ENCODE data around the gene SEMA7A.

The SEMA7A gene

GRCh38 chr15:74449095-74449494, 15.3 kb upstream of the SEMA7A start:
- Histone ChIP-seq H3K9me2 (replicated peaks; ENCODE audit: insufficient read depth, low read length) (no peaks in the 10 kb centered on the region), H3K27ac (ENCODE audit: low read length) (no peak overlapping the region), H4K20me1 (ENCODE audit: insufficient read depth, low read length) (no peaks in the 10 kb centered on the region), H3K36me3 (replicated peaks; ENCODE audit: insufficient read depth, low read length) (no peaks in the 10 kb centered on the region; the same call in 1 of the 2 replicates), H3F3A (ENCODE audit: insufficient read depth, low read length) (peaks cover 8% of the 10 kb centered on the region), H2AFZ (ENCODE audit: low read length) (no peak overlapping the region), H3K9ac (ENCODE audit: low read length) (no peak overlapping the region), H3K27me3 (replicated peaks; ENCODE audit: insufficient read depth, low read length) (no peaks in the 10 kb centered on the region), H3K4me1 (ENCODE audit: low read length) (peaks cover 13% of the 10 kb centered on the region), H3K4me2 (ENCODE audit: low read depth, low read length) (no peak overlapping the region), H3K79me2 (ENCODE audit: low read length) (peaks cover 10% of the 10 kb centered on the region; the same call in 1 of the 2 replicates), H3K4me3 (ENCODE audit: low read length) (no peak overlapping the region), H3K9me3 (replicated peaks; ENCODE audit: insufficient read depth, low read length) (no peaks in the 10 kb centered on the region)
- TF ChIP-seq EZH2phosphoT487 (IDR thresholded peaks at IDR 0.05; ENCODE audit: low read length) (no peak), EZH2 (optimal IDR thresholded peaks at IDR 0.05; ENCODE audit: low read depth, low read length) (no peak)
- TF ChIP-seq, protein P1, sequence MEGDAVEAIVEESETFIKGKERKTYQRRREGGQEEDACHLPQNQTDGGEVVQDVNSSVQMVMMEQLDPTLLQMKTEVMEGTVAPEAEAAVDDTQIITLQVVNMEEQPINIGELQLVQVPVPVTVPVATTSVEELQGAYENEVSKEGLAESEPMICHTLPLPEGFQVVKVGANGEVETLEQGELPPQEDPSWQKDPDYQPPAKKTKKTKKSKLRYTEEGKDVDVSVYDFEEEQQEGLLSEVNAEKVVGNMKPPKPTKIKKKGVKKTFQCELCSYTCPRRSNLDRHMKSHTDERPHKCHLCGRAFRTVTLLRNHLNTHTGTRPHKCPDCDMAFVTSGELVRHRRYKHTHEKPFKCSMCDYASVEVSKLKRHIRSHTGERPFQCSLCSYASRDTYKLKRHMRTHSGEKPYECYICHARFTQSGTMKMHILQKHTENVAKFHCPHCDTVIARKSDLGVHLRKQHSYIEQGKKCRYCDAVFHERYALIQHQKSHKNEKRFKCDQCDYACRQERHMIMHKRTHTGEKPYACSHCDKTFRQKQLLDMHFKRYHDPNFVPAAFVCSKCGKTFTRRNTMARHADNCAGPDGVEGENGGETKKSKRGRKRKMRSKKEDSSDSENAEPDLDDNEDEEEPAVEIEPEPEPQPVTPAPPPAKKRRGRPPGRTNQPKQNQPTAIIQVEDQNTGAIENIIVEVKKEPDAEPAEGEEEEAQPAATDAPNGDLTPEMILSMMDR (IDR thresholded peaks at IDR 0.05; ENCODE audit: low read length), result no peak
- DNase-seq, result no peak

DNA sequence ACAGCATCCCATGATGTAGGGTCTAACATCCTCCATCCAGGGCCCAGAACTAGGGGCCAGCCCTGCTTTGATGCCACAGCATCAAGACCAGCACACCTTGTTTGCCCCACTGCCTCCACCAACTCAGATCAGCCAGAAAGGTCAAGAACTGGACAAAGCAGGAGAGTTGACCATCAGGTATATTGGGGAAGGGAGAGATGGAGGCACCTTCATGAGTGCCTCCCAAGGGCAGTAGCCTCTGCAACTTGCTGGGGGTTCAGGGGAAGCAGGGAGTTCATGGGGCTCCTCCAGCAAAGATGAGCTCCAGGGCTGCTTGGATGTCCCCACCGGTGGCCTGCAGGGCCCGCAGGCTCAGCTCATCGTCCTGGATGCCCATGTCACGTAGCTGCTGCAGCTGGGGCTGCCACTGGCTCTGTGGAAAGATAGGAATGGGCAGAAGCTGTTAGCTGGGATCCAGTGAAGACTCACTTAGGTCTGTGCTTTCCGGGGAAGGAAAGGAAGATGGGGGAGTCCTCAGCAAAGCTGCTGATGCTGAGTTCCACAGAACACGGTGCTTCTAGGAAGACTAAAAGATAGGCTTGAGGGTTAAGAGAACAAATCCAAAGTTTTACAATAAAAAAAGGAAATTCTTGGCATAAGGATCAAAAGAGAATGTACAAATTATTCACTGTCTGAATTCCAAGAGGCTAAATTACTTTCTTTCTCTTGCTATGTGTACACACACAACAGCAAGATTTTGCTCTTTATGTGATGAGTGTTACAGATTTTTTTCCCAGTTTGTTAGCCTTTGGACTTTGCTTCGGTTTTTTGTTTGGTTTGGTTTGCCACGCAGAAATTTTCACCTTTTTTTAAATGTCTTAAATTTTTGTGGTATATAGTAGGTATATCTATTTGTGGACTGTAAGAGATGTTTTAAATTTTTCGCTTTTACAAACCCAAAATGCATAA, 12.3 kb upstream of the SEMA7A start:
- Histone ChIP-seq H3K9ac (ENCODE audit: low read length) (no peak overlapping the region), H3K4me3 (ENCODE audit: low read length) (no peak overlapping the region), H3K4me2 (ENCODE audit: low read depth, low read length) (no peak overlapping the region), H3K79me2 (ENCODE audit: low read length) (no peaks in the 10 kb centered on the region), H3K27me3 (replicated peaks; ENCODE audit: insufficient read depth, low read length) (no peaks in the 10 kb centered on the region), H3K27ac (ENCODE audit: low read length) (no peak overlapping the region), H3F3A (ENCODE audit: insufficient read depth, low read length) (no peaks in the 10 kb centered on the region), H2AFZ (ENCODE audit: low read length) (no peak overlapping the region), H3K9me2 (replicated peaks; ENCODE audit: insufficient read depth, low read length) (no peaks in the 10 kb centered on the region), H3K36me3 (replicated peaks; ENCODE audit: insufficient read depth, low read length) (no peaks in the 10 kb centered on the region; the same call in 1 of the 2 replicates), H4K20me1 (ENCODE audit: insufficient read depth, low read length) (no peaks in the 10 kb centered on the region), H3K4me1 (ENCODE audit: low read length) (no peaks in the 10 kb centered on the region), H3K9me3 (replicated peaks; ENCODE audit: insufficient read depth, low read length) (no peaks in the 10 kb centered on the region)
- TF ChIP-seq EZH2 (optimal IDR thresholded peaks at IDR 0.05; ENCODE audit: low read depth, low read length) (no peak), EZH2phosphoT487 (IDR thresholded peaks at IDR 0.05; ENCODE audit: low read length) (no peak)
- TF ChIP-seq, protein P1 (IDR thresholded peaks at IDR 0.05; ENCODE audit: low read length), result no peak
- DNase-seq, result no peak

DNA sequence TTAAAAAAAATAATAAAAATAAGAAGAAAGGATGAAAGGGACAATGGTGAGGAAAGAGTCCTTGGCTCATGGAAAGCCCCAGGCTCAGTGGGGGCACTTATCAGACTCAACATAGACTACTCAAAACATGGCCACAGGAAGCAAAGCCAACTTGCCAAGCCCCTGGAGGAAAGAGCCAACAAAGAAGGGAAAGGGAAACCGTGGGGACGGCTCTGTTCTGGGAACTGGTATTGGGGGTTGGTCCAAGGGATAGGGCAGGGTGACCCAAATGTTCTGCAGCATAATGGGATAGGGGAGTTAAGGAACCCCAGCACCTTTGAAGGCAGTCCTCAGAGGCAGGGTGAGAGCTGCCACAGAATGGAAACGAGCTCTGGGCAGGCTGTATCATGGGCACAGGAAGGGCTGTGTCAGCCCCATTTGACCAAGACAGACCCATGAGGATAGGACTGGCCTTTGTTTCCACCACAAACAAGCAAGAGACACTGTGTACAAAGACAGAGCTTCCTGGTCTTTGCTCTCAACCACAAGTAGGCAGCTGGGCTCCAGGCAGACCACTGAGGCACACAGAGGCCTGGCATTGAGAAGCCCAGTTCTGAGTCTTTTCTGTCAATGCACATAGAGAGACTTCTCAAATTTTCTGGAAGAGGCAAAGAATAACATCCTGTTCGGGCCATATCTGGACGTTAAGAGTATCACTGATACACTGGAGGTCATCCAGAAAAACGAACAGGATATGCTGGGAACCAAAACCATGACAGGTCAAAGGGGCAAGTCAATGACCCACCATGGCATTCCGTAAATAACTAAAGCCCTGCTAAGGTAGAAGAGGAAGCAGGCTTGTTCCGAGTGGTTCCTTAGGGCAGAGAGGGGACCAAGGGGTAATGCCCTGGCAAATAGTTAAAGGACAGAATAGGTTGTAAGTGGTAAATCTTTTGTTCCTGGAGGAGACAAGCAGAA, 10.6 kb upstream of the SEMA7A start:
- Histone ChIP-seq H3K27ac (ENCODE audit: low read length) (no peak overlapping the region), H4K20me1 (ENCODE audit: insufficient read depth, low read length) (no peaks in the 10 kb centered on the region), H3K79me2 (ENCODE audit: low read length) (no peaks in the 10 kb centered on the region), H3K27me3 (replicated peaks; ENCODE audit: insufficient read depth, low read length) (no peaks in the 10 kb centered on the region), H3K9me2 (replicated peaks; ENCODE audit: insufficient read depth, low read length) (no peaks in the 10 kb centered on the region), H3K9me3 (replicated peaks; ENCODE audit: insufficient read depth, low read length) (no peaks in the 10 kb centered on the region), H2AFZ (ENCODE audit: low read length) (no peak overlapping the region), H3K4me3 (ENCODE audit: low read length) (no peak overlapping the region), H3K4me2 (ENCODE audit: low read depth, low read length) (no peak overlapping the region), H3K4me1 (ENCODE audit: low read length) (no peaks in the 10 kb centered on the region), H3K9ac (ENCODE audit: low read length) (no peak overlapping the region), H3K36me3 (replicated peaks; ENCODE audit: insufficient read depth, low read length) (no peaks in the 10 kb centered on the region; the same call in 1 of the 2 replicates), H3F3A (ENCODE audit: insufficient read depth, low read length) (no peaks in the 10 kb centered on the region)
- DNase-seq, result no peak
- TF ChIP-seq EZH2 (optimal IDR thresholded peaks at IDR 0.05; ENCODE audit: low read depth, low read length) (no peak), EZH2phosphoT487 (IDR thresholded peaks at IDR 0.05; ENCODE audit: low read length) (no peak)
- TF ChIP-seq, protein P1 (IDR thresholded peaks at IDR 0.05; ENCODE audit: low read length), result no peak
